Endothelial cell of umbilical vein (primary cell): ENCODE results near the gene ALG1L2. TPM values are rescaled to one million over a fixed set of nuclear protein-coding genes. Genes with fewer than 3 reads are reported as not detected.
"Not testable (repeated sequence)": the region's sequence is repeated elsewhere in the genome, so short reads cannot be mapped to it uniquely, and the experiment has no call there.

Experiments
- BruUV-seq: library from RNA; stranded (reverse); fragments of 400-500 nt; replicated peaks from 2 replicates; lab custom pipeline; 2021; lab: Mats Ljungman, UMichigan
- CTCF ChIA-PET: fragments of 300-600, 350-600 bp; sonication (Branson Sonifier 250); formaldehyde crosslinking; loops from one replicate; lab custom pipeline; 2021; ENCODE audit warnings: antibody characterized with exemption, inconsistent platforms; lab: Charles Lee
- POLR2A ChIA-PET: fragments of 300-600, 350-600 bp; sonication (Branson Sonifier 250); formaldehyde crosslinking; loops from one replicate; lab custom pipeline; 2021; ENCODE audit warnings: antibody characterized with exemption, inconsistent platforms; lab: Charles Lee
- DNase-seq: peaks from one replicate; pipeline ENCODE4 v3.0.0-alpha.2; 2011; ENCODE audit warnings: low read depth, low spot score
- FAIRE-seq: peaks from 2 replicates; lab custom pipeline; 2011; peaks lifted over from hg19 to GRCh38; lab: Jason Lieb, UNC
- H2AFZ ChIP-seq: 2 replicates; pipeline ENCODE4 v1.6.0; 2012; ENCODE audit warnings: low read depth, low read length, control low read depth, inconsistent platforms
- H3K27ac ChIP-seq: 2 replicates; pipeline ENCODE4 v1.5.1; 2011; ENCODE audit warnings: low read depth, mild to moderate bottlenecking, control low read depth, low read length, moderate library complexity; ENCODE audit not compliant: insufficient read depth
- H3K27me3 ChIP-seq, 2 experiments: 2 replicates each; pipeline versions ENCODE4 v1.6.0 to v1.6.1; 2011; ENCODE audit warnings: low read length in 2 of 2, mixed read lengths in 1 of 2; ENCODE audit not compliant: control insufficient read depth in 2 of 2, insufficient read depth in 2 of 2
- H3K36me3 ChIP-seq, 2 experiments: 2 replicates in 1 of 2; 3 replicates in 1 of 2; pipeline ENCODE4 v1.5.1; 2011; ENCODE audit warnings: low read length in 2 of 2, mild to moderate bottlenecking in 1 of 2, moderate library complexity in 1 of 2; ENCODE audit not compliant: control insufficient read depth in 2 of 2, insufficient read depth in 2 of 2; ENCODE audit errors: extremely low read depth in 1 of 2
- H3K4me1 ChIP-seq: 3 replicates; pipeline ENCODE4 v1.5.1; 2011; ENCODE audit warnings: mild to moderate bottlenecking, low read length; ENCODE audit not compliant: control insufficient read depth, insufficient read depth; ENCODE audit errors: extremely low read depth
- H3K4me2 ChIP-seq: 2 replicates; pipeline ENCODE4 v1.6.1; 2011; ENCODE audit warnings: low read length, control low read depth, mixed read lengths; ENCODE audit not compliant: insufficient read depth
- H3K4me3 ChIP-seq, 3 experiments: fragments of 200-600 bp in 1 of 3; sonication (generic), shearing (Covaris generic) in 1 of 3; replicated peaks in 1 of 3; 2 replicates each; pipeline ENCODE4 v1.5.1; 2011 to 2016; ENCODE audit warnings: control low read depth in 3 of 3, low read length in 3 of 3, mild to moderate bottlenecking in 2 of 3, inconsistent platforms in 1 of 3, low read depth in 1 of 3, moderate library complexity in 1 of 3; ENCODE audit not compliant: insufficient read depth in 1 of 3
- H3K79me2 ChIP-seq: 2 replicates; pipeline ENCODE4 v1.6.0; 2012; ENCODE audit warnings: low read length, inconsistent platforms; ENCODE audit not compliant: control insufficient read depth, insufficient read depth
- H3K9ac ChIP-seq: replicated peaks from 2 replicates; pipeline ENCODE3; 2011; ENCODE audit warnings: low read length, control low read depth; ENCODE audit not compliant: insufficient read depth; ENCODE audit errors: extremely low read depth
- H3K9me1 ChIP-seq: replicated peaks from 3 replicates; pipeline ENCODE4 v1.6.0; 2011; ENCODE audit warnings: mild to moderate bottlenecking, low read length; ENCODE audit not compliant: control insufficient read depth, insufficient read depth; ENCODE audit errors: extremely low read depth
- H3K9me3 ChIP-seq: replicated peaks from 2 replicates; pipeline ENCODE4 v1.5.1; 2012; ENCODE audit warnings: low read length, inconsistent platforms; ENCODE audit not compliant: control insufficient read depth, insufficient read depth
- H4K20me1 ChIP-seq: replicated peaks from 2 replicates; pipeline ENCODE3; 2011; ENCODE audit warnings: mild to moderate bottlenecking, low read length; ENCODE audit not compliant: control insufficient read depth, insufficient read depth; ENCODE audit errors: extremely low read depth
- EZH2 ChIP-seq: IDR thresholded peaks from 2 replicates; pipeline ENCODE4 v1.6.1; 2012; ENCODE audit warnings: borderline replicate concordance, low read depth, mild to moderate bottlenecking, moderate library complexity, low read length, inconsistent platforms; ENCODE audit not compliant: severe bottlenecking
- FOS ChIP-seq: IDR thresholded peaks from 2 replicates; pipeline ENCODE4 v1.6.1; 2011; ENCODE audit warnings: mild to moderate bottlenecking, low read length, moderate library complexity, borderline replicate concordance; ENCODE audit not compliant: insufficient read depth
- GATA2 ChIP-seq: IDR thresholded peaks from 2 replicates; pipeline ENCODE4 v1.7.0; 2011; ENCODE audit warnings: low read depth, mild to moderate bottlenecking, moderate library complexity, mixed read lengths, low read length; ENCODE audit not compliant: insufficient read length, insufficient read depth
- JUN ChIP-seq: IDR thresholded peaks from 2 replicates; pipeline ENCODE4 v1.6.1; 2011; ENCODE audit warnings: borderline replicate concordance, low read depth; ENCODE audit not compliant: insufficient read length, insufficient read depth
- MAX ChIP-seq: IDR thresholded peaks from 2 replicates; pipeline ENCODE4 v1.6.1; 2011; ENCODE audit not compliant: insufficient read depth, insufficient read length
- MYC ChIP-seq: IDR thresholded peaks from one replicate; pipeline ENCODE4 v1.6.1; 2011; ENCODE audit warnings: mild to moderate bottlenecking, low read depth, low read length
- POLR2A ChIP-seq: IDR thresholded peaks from 2 replicates; pipeline ENCODE4 v1.6.1; 2012; ENCODE audit warnings: low read depth, mild to moderate bottlenecking, control low read depth, low read length
- POLR2AphosphoS5 ChIP-seq: IDR thresholded peaks from 2 replicates; pipeline ENCODE4 v1.6.1; 2012; ENCODE audit warnings: low read depth, mild to moderate bottlenecking, control low read depth, low read length, moderate library complexity; ENCODE audit not compliant: insufficient read depth
- dilution Hi-C: fragments of 300-500 bp; cut with MboI; formaldehyde crosslinking; loops from one replicate; pipeline ENCODE4 v1.15.0; 2019; ENCODE audit warnings: low sequenced_read_pairs; ENCODE audit not compliant: extremely low pct_ligation_motif_present
- intact Hi-C: fragments of 100-400 bp; cut with micrococcal nuclease; formaldehyde crosslinking; loops from one replicate; pipeline ENCODE4 v1.10.0; 2022
- polyA plus RNA-seq, 4 experiments: library from polyadenylated mRNA; depleted of rRNA in 3 of 4; stranded (reverse) in 3 of 4; unstranded in 1 of 4; fragments of >200 nt; gene quantifications; 2 replicates each; pipeline versions ENCODE4 v1.2.1 to v1.2.3, GENCODE V29; 2011 to 2012; ENCODE audit warnings: missing spikeins in 1 of 4
- total RNA-seq: library from RNA; stranded (reverse); gene quantifications from 2 replicates; pipeline ENCODE4 v1.2.3, GENCODE V29; 2021
- TF ChIP-seq, protein P1 (sequence below), 2 donors: IDR thresholded peaks; 1 replicate in 1 of 2; 2 replicates in 1 of 2; pipeline ENCODE4 v1.5.1; 2011; ENCODE audit warnings: low read length in 2 of 2, mild to moderate bottlenecking in 2 of 2, moderate library complexity in 2 of 2, control low read depth in 1 of 2, inconsistent platforms in 1 of 2, low read depth in 1 of 2; ENCODE audit not compliant: insufficient read depth in 1 of 2; ENCODE audit errors: extremely low read depth in 1 of 2

ALG1L2 gene
- total and polyA plus RNA-seq, 2 donors (not counting 3 experiments of a cell fraction or from before 2014, with no cell fraction given): not detected

- no peak overlapping the region for H3K4me3 ChIP-seq
- DNase-seq: no peak
- no peak overlapping the region for H3K27ac ChIP-seq
- no peak overlapping the region for H3K4me2 ChIP-seq
- ChIA-PET POLR2A (no interaction called here), CTCF (no interaction called here)
- no peaks in the 10 kb centered on the region for H3K9me1 ChIP-seq
- no peak for FAIRE-seq
- dilution Hi-C loops: no loop called here
- H3K9ac ChIP-seq: no peak overlapping the region
- no peaks in the 10 kb centered on the region for H3K9me3 ChIP-seq
- BruUV-seq: no TSS peak
- no peak overlapping the region for H2AFZ ChIP-seq
- H3K4me1 ChIP-seq: no peaks in the 10 kb centered on the region
- no peaks in the 10 kb centered on the region for H3K27me3 ChIP-seq
- TF ChIP-seq, protein P1, sequence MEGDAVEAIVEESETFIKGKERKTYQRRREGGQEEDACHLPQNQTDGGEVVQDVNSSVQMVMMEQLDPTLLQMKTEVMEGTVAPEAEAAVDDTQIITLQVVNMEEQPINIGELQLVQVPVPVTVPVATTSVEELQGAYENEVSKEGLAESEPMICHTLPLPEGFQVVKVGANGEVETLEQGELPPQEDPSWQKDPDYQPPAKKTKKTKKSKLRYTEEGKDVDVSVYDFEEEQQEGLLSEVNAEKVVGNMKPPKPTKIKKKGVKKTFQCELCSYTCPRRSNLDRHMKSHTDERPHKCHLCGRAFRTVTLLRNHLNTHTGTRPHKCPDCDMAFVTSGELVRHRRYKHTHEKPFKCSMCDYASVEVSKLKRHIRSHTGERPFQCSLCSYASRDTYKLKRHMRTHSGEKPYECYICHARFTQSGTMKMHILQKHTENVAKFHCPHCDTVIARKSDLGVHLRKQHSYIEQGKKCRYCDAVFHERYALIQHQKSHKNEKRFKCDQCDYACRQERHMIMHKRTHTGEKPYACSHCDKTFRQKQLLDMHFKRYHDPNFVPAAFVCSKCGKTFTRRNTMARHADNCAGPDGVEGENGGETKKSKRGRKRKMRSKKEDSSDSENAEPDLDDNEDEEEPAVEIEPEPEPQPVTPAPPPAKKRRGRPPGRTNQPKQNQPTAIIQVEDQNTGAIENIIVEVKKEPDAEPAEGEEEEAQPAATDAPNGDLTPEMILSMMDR (IDR thresholded peaks at IDR 0.05; ENCODE audit: extremely low read depth in 1 of 2, insufficient read depth in 1 of 2, low read depth in 1 of 2, low read length in 2 of 2): no peak
- TF ChIP-seq EZH2 (no peak), MAX (no peak), JUN (no peak), GATA2 (no peak), POLR2AphosphoS5 (no peak), FOS (no peak), MYC (no peak), POLR2A (no peak)
- H3K79me2 ChIP-seq: no peaks in the 10 kb centered on the region
- intact Hi-C loops: no loop called here
- no peaks in the 10 kb centered on the region for H3K36me3 ChIP-seq
- no peaks in the 10 kb centered on the region for H4K20me1 ChIP-seq
These were observed 32.9 kb upstream of the ALG1L2 start for GRCh38 chr3:130048726-130049125.

GRCh38 chr3:130052366-130052765 lies 29.3 kb upstream of the ALG1L2 start:
- H3K4me1 ChIP-seq, H3K9ac ChIP-seq, dilution Hi-C loops, FAIRE-seq, H3K4me3 ChIP-seq, H3K79me2 ChIP-seq, H3K36me3 ChIP-seq, H3K27ac ChIP-seq, POLR2A ChIA-PET, H2AFZ ChIP-seq, H4K20me1 ChIP-seq, H3K27me3 ChIP-seq, DNase-seq, H3K4me2 ChIP-seq, H3K9me1 ChIP-seq, CTCF ChIA-PET, BruUV-seq, H3K9me3 ChIP-seq, intact Hi-C loops: not testable (repeated sequence)

- H3K9me3 ChIP-seq, H4K20me1 ChIP-seq, H3K9ac ChIP-seq, H3K4me2 ChIP-seq, H3K27ac ChIP-seq, H2AFZ ChIP-seq, H3K79me2 ChIP-seq, H3K36me3 ChIP-seq, DNase-seq, CTCF ChIA-PET, H3K27me3 ChIP-seq, H3K9me1 ChIP-seq, H3K4me1 ChIP-seq, BruUV-seq, POLR2A ChIA-PET, intact Hi-C loops, dilution Hi-C loops, H3K4me3 ChIP-seq, FAIRE-seq: not testable (repeated sequence)
These were observed 28.7 kb upstream of the ALG1L2 start for GRCh38 chr3:130052965-130053364.
